ENCODE measurements around the gene ZNF700.
"Not testable (repeated sequence)": the region's sequence is repeated elsewhere in the genome, so short reads cannot be mapped to it uniquely, and the experiment has no call there.

ZNF700 gene

GRCh38 chr19:11935829-11936228, 10.9 kb downstream of the ZNF700 start:
- not testable (repeated sequence) for H3K27ac ChIP-seq (ENCODE audit: low read depth, low read length); H3K4me1 ChIP-seq (ENCODE audit: control insufficient read depth in 5 of 5, insufficient read depth in 5 of 5, low read length in 5 of 5); H3K27me3 ChIP-seq (ENCODE audit: control insufficient read depth in 5 of 5, insufficient read depth in 4 of 5, low read length in 5 of 5); H3K4me3 ChIP-seq (ENCODE audit: low read depth in 1 of 5, low read length in 5 of 5); H3K9ac ChIP-seq (ENCODE audit: low read length in 5 of 5); H3K36me3 ChIP-seq (ENCODE audit: control insufficient read depth in 5 of 5, insufficient read depth in 5 of 5, low read length in 5 of 5)
- H3K9me3 ChIP-seq (ENCODE audit: control insufficient read depth in 5 of 5, low read length in 5 of 5): peaks cover 0 to 20% (median 10%) of the 10 kb centered on the region in 5 donors

GRCh38 chr19:11938383-11938782, 13.5 kb downstream of the ZNF700 start:
- H3K27ac ChIP-seq (ENCODE audit: low read depth, low read length); H3K9ac ChIP-seq (ENCODE audit: low read length in 5 of 5); H3K27me3 ChIP-seq (ENCODE audit: control insufficient read depth in 5 of 5, insufficient read depth in 4 of 5, low read length in 5 of 5); H3K4me1 ChIP-seq (ENCODE audit: control insufficient read depth in 5 of 5, insufficient read depth in 5 of 5, low read length in 5 of 5); H3K4me3 ChIP-seq (ENCODE audit: low read depth in 1 of 5, low read length in 5 of 5): not testable (repeated sequence)
- H3K9me3 ChIP-seq (ENCODE audit: control insufficient read depth in 5 of 5, low read length in 5 of 5): peaks cover 12 to 37% (median 29%) of the 10 kb centered on the region in 5 donors
- peaks cover 0 to 19% (median 0%) of the 10 kb centered on the region in 5 donors for H3K36me3 ChIP-seq (ENCODE audit: control insufficient read depth in 5 of 5, insufficient read depth in 5 of 5, low read length in 5 of 5)

GRCh38 chr19:11941361-11941887, 16.5 kb downstream of the ZNF700 start:
- H3K36me3 ChIP-seq (ENCODE audit: control insufficient read depth in 5 of 5, insufficient read depth in 5 of 5, low read length in 5 of 5): peaks cover 3 to 44% (median 9%) of the 10 kb centered on the region in 5 donors

GRCh38 chr19:11942008-11942842, 17.3 kb downstream of the ZNF700 start:
- H3K4me1 ChIP-seq (ENCODE audit: control insufficient read depth in 5 of 5, insufficient read depth in 5 of 5, low read length in 5 of 5): no peaks in the 10 kb centered on the region
- peaks cover 6 to 52% (median 17%) of the 10 kb centered on the region in 5 donors for H3K36me3 ChIP-seq (ENCODE audit: control insufficient read depth in 5 of 5, insufficient read depth in 5 of 5, low read length in 5 of 5)
- H3K4me3 ChIP-seq (ENCODE audit: low read depth in 1 of 5, low read length in 5 of 5): peak overlapping the region; percentile 22 to 53 (median 44)
- H3K9ac ChIP-seq (ENCODE audit: low read length in 5 of 5): no peak overlapping the region
- peaks cover 47 to 69% (median 63%) of the 10 kb centered on the region in 5 donors for H3K9me3 ChIP-seq (ENCODE audit: control insufficient read depth in 5 of 5, low read length in 5 of 5)
- no peak overlapping the region for H3K27ac ChIP-seq (ENCODE audit: low read depth, low read length)
- no peaks in the 10 kb centered on the region for H3K27me3 ChIP-seq (ENCODE audit: control insufficient read depth in 5 of 5, insufficient read depth in 4 of 5, low read length in 5 of 5)

More at GRCh38 chr19:11941361-11941887, 16.5 kb downstream of the ZNF700 start:
- not testable (repeated sequence) for H3K27ac ChIP-seq (ENCODE audit: low read depth, low read length); H3K27me3 ChIP-seq (ENCODE audit: control insufficient read depth in 5 of 5, insufficient read depth in 4 of 5, low read length in 5 of 5); H3K4me1 ChIP-seq (ENCODE audit: control insufficient read depth in 5 of 5, insufficient read depth in 5 of 5, low read length in 5 of 5); H3K9ac ChIP-seq (ENCODE audit: low read length in 5 of 5)
- peak overlapping the region in 4 of 5 donors; percentile 22 to 49 (median 34) for H3K4me3 ChIP-seq (ENCODE audit: low read depth in 1 of 5, low read length in 5 of 5)
- peaks cover 40 to 61% (median 55%) of the 10 kb centered on the region in 5 donors for H3K9me3 ChIP-seq (ENCODE audit: control insufficient read depth in 5 of 5, low read length in 5 of 5)

GRCh38 chr19:11942843-11943108, 17.9 kb downstream of the ZNF700 start:
- H3K27me3 ChIP-seq (ENCODE audit: control insufficient read depth in 5 of 5, insufficient read depth in 4 of 5, low read length in 5 of 5): no peaks in the 10 kb centered on the region
- no peak overlapping the region for H3K27ac ChIP-seq (ENCODE audit: low read depth, low read length)
- H3K4me3 ChIP-seq (ENCODE audit: low read depth in 1 of 5, low read length in 5 of 5): peak overlapping the region in 4 of 5 donors; percentile 22 to 53 (median 36)
- H3K9ac ChIP-seq (ENCODE audit: low read length in 5 of 5): no peak overlapping the region
- H3K4me1 ChIP-seq (ENCODE audit: control insufficient read depth in 5 of 5, insufficient read depth in 5 of 5, low read length in 5 of 5): no peaks in the 10 kb centered on the region
- H3K9me3 ChIP-seq (ENCODE audit: control insufficient read depth in 5 of 5, low read length in 5 of 5): peaks cover 53 to 75% (median 68%) of the 10 kb centered on the region in 5 donors
- H3K36me3 ChIP-seq (ENCODE audit: control insufficient read depth in 5 of 5, insufficient read depth in 5 of 5, low read length in 5 of 5): peaks cover 11 to 58% (median 22%) of the 10 kb centered on the region in 5 donors

- H3K9ac ChIP-seq (ENCODE audit: low read length in 5 of 5): no peak overlapping the region
- no peaks in the 10 kb centered on the region for H3K4me1 ChIP-seq (ENCODE audit: control insufficient read depth in 5 of 5, insufficient read depth in 5 of 5, low read length in 5 of 5)
- peak overlapping the region; percentile 27 to 51 (median 48) for H3K4me3 ChIP-seq (ENCODE audit: low read depth in 1 of 5, low read length in 5 of 5)
- H3K27me3 ChIP-seq (ENCODE audit: control insufficient read depth in 5 of 5, insufficient read depth in 4 of 5, low read length in 5 of 5): no peaks in the 10 kb centered on the region
- H3K36me3 ChIP-seq (ENCODE audit: control insufficient read depth in 5 of 5, insufficient read depth in 5 of 5, low read length in 5 of 5): peaks cover 30 to 74% (median 41%) of the 10 kb centered on the region in 5 donors
- no peak overlapping the region for H3K27ac ChIP-seq (ENCODE audit: low read depth, low read length)
- peaks cover 72 to 91% (median 83%) of the 10 kb centered on the region in 5 donors for H3K9me3 ChIP-seq (ENCODE audit: control insufficient read depth in 5 of 5, low read length in 5 of 5)
Measured at GRCh38 chr19:11944656-11945055, 19.7 kb downstream of the ZNF700 start.

GRCh38 chr19:11948646-11949045, 23.7 kb downstream of the ZNF700 start:
- Histone ChIP-seq H3K27ac (ENCODE audit: low read depth, low read length) (no peak overlapping the region), H3K4me1 (ENCODE audit: control insufficient read depth in 5 of 5, insufficient read depth in 5 of 5, low read length in 5 of 5) (peaks cover 0 to 6% (median 0%) of the 10 kb centered on the region in 5 donors), H3K4me3 (ENCODE audit: low read depth in 1 of 5, low read length in 5 of 5) (peak overlapping the region; percentile 48 to 65 (median 58)), H3K9me3 (ENCODE audit: control insufficient read depth in 5 of 5, low read length in 5 of 5) (peaks cover 85 to 98% (median 88%) of the 10 kb centered on the region in 5 donors), H3K36me3 (ENCODE audit: control insufficient read depth in 5 of 5, insufficient read depth in 5 of 5, low read length in 5 of 5) (peaks cover 37 to 63% (median 46%) of the 10 kb centered on the region in 5 donors), H3K9ac (ENCODE audit: low read length in 5 of 5) (no peak overlapping the region), H3K27me3 (ENCODE audit: control insufficient read depth in 5 of 5, insufficient read depth in 4 of 5, low read length in 5 of 5) (no peaks in the 10 kb centered on the region)

GRCh38 chr19:11949201-11949600, 24.3 kb downstream of the ZNF700 start:
- H3K27me3 ChIP-seq (ENCODE audit: control insufficient read depth in 5 of 5, insufficient read depth in 4 of 5, low read length in 5 of 5): no peaks in the 10 kb centered on the region
- H3K27ac ChIP-seq (ENCODE audit: low read depth, low read length): no peak overlapping the region
- peaks cover 0 to 6% (median 0%) of the 10 kb centered on the region in 5 donors for H3K4me1 ChIP-seq (ENCODE audit: control insufficient read depth in 5 of 5, insufficient read depth in 5 of 5, low read length in 5 of 5)
- H3K4me3 ChIP-seq (ENCODE audit: low read depth in 1 of 5, low read length in 5 of 5): peak overlapping the region; percentile 48 to 65 (median 58)
- peaks cover 37 to 59% (median 44%) of the 10 kb centered on the region in 5 donors for H3K36me3 ChIP-seq (ENCODE audit: control insufficient read depth in 5 of 5, insufficient read depth in 5 of 5, low read length in 5 of 5)
- no peak overlapping the region for H3K9ac ChIP-seq (ENCODE audit: low read length in 5 of 5)
- H3K9me3 ChIP-seq (ENCODE audit: control insufficient read depth in 5 of 5, low read length in 5 of 5): peaks cover 83 to 98% (median 87%) of the 10 kb centered on the region in 5 donors

GRCh38 chr19:11949614-11950080, 24.7 kb downstream of the ZNF700 start:
- peaks cover 80 to 98% (median 87%) of the 10 kb centered on the region in 5 donors for H3K9me3 ChIP-seq (ENCODE audit: control insufficient read depth in 5 of 5, low read length in 5 of 5)
- peaks cover 35 to 54% (median 41%) of the 10 kb centered on the region in 5 donors for H3K36me3 ChIP-seq (ENCODE audit: control insufficient read depth in 5 of 5, insufficient read depth in 5 of 5, low read length in 5 of 5)
- peak overlapping the region; percentile 48 to 65 (median 58) for H3K4me3 ChIP-seq (ENCODE audit: low read depth in 1 of 5, low read length in 5 of 5)
- H3K4me1 ChIP-seq (ENCODE audit: control insufficient read depth in 5 of 5, insufficient read depth in 5 of 5, low read length in 5 of 5); H3K9ac ChIP-seq (ENCODE audit: low read length in 5 of 5); H3K27ac ChIP-seq (ENCODE audit: low read depth, low read length); H3K27me3 ChIP-seq (ENCODE audit: control insufficient read depth in 5 of 5, insufficient read depth in 4 of 5, low read length in 5 of 5): not testable (repeated sequence)

GRCh38 chr19:11950312-11950711, 25.4 kb downstream of the ZNF700 start:
- Histone ChIP-seq H3K4me1 (ENCODE audit: control insufficient read depth in 5 of 5, insufficient read depth in 5 of 5, low read length in 5 of 5) (peaks cover 0 to 6% (median 0%) of the 10 kb centered on the region in 5 donors), H3K27ac (ENCODE audit: low read depth, low read length) (no peak overlapping the region), H3K27me3 (ENCODE audit: control insufficient read depth in 5 of 5, insufficient read depth in 4 of 5, low read length in 5 of 5) (no peaks in the 10 kb centered on the region), H3K9ac (ENCODE audit: low read length in 5 of 5) (no peak overlapping the region), H3K4me3 (ENCODE audit: low read depth in 1 of 5, low read length in 5 of 5) (peak overlapping the region; percentile 48 to 65 (median 58)), H3K9me3 (ENCODE audit: control insufficient read depth in 5 of 5, low read length in 5 of 5) (peaks cover 73 to 93% (median 85%) of the 10 kb centered on the region in 5 donors), H3K36me3 (ENCODE audit: control insufficient read depth in 5 of 5, insufficient read depth in 5 of 5, low read length in 5 of 5) (peaks cover 35 to 49% (median 38%) of the 10 kb centered on the region in 5 donors)

All from subcutaneous abdominal adipose tissue (tissue), 5 donors.